RWPE2 (cell line): ENCODE data around the gene ARPC5L.
"Not testable (repeated sequence)": the region's sequence is repeated elsewhere in the genome, so short reads cannot be mapped to it uniquely, and the experiment has no call there.

Experiments used
- ATAC-seq: fragments of 200-7000 bp; cut with Tn5 transposase; 3 replicates; pipeline ENCODE4 v1.9.1; 2021; ENCODE audit warnings: low read depth
- DNase-seq: peaks from one replicate; pipeline ENCODE4 v3.0.0-alpha.2; 2020; ENCODE audit warnings: low spot score
- H3K27ac ChIP-seq: fragments of 450-650 bp; 2 replicates; pipeline ENCODE4 v1.5.1; 2017; ENCODE audit warnings: mild to moderate bottlenecking; ENCODE audit not compliant: poor library complexity, severe bottlenecking
- H3K27me3 ChIP-seq: fragments of 250-450 bp; sonication (Bioruptor Pico); 2 replicates; pipeline ENCODE4 v1.5.1; 2021; ENCODE audit warnings: mild to moderate bottlenecking, moderate library complexity; ENCODE audit not compliant: insufficient read depth, poor library complexity, severe bottlenecking
- H3K36me3 ChIP-seq: fragments of 250-450 bp; sonication (Bioruptor Pico); 2 replicates; pipeline ENCODE4 v1.5.1; 2020; ENCODE audit warnings: low read depth, mild to moderate bottlenecking, moderate library complexity
- H3K4me1 ChIP-seq: fragments of 250-450 bp; sonication (Bioruptor Pico); 2 replicates; pipeline ENCODE4 v1.5.1; 2021; ENCODE audit warnings: mild to moderate bottlenecking, moderate library complexity; ENCODE audit not compliant: insufficient read depth, poor library complexity, severe bottlenecking
- H3K4me3 ChIP-seq: fragments of 250-450 bp; sonication (Bioruptor Pico); 2 replicates; pipeline ENCODE4 v1.5.1; 2021; ENCODE audit warnings: mild to moderate bottlenecking, moderate library complexity; ENCODE audit not compliant: severe bottlenecking
- H3K9me3 ChIP-seq: fragments of 250-450 bp; sonication (Bioruptor Pico); 2 replicates; pipeline ENCODE4 v1.5.1; 2021; ENCODE audit warnings: mild to moderate bottlenecking, moderate library complexity; ENCODE audit not compliant: severe bottlenecking
- CTCF ChIP-seq: fragments of 450-650 bp; IDR thresholded peaks from one replicate; pipeline ENCODE4 v1.5.1; 2017; ENCODE audit warnings: mild to moderate bottlenecking, moderate library complexity; ENCODE audit not compliant: poor library complexity, severe bottlenecking

The ARPC5L gene

DNA sequence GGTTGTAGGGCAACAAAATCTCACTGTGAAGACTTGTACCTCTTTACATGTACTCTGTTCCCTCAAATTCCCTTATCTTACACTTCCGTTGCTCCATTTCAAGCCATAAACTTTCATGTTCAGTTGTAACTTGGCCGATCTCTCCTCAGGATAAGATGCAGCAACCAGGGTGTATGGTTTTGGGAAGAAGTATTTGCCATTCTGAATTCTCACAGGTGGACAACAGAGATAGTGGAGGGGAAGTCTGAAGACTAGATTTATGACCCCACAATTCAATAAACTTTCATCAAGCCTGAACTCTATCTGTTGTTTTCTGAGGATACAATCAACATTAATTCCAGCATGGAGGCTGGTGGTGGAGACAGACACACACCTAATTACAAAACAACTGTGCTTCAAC lies 51.4 kb downstream of the ARPC5L start:
- ATAC-seq (no peak), DNase-seq (no peak)
- TF ChIP-seq CTCF = no peak
- no peak overlapping the region for H3K4me3 ChIP-seq
- H3K36me3 ChIP-seq = peaks cover 34% of the 10 kb centered on the region
- H3K4me1 ChIP-seq = no peaks in the 10 kb centered on the region
- H3K27me3 ChIP-seq = no peaks in the 10 kb centered on the region
- no peaks in the 10 kb centered on the region for H3K9me3 ChIP-seq
- no peak overlapping the region for H3K27ac ChIP-seq

DNA sequence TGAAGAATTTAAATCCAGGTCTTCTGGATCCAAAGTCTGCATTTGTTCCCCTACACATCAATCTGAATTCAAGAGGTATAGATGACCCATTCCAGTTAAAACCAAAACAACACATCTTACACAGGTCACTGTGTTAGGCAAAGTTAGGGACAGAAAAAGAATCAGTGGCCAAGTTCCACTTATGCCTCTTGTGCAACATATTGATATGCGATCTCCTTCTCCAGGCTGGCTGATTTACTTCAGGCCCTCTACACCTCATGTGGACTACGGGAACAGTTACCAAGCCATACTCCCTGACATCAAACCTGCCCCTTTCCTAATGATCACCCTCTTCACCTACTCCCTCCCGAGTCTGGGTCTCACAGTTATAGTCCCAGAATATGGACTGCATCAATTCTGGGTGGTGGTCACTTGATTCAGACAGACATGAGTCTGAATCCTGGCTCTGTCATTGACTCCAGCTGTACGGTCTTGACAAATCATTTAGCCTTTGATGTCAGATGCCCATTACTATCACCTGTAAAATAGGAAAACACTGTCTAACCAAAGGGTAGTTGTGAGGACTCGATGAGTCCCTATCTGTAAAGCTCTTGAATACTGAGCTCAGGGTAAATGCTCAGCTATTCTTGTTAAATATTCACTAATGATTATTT lies 52.9 kb downstream of the ARPC5L start:
- H3K36me3 ChIP-seq = peaks cover 45% of the 10 kb centered on the region

DNA sequence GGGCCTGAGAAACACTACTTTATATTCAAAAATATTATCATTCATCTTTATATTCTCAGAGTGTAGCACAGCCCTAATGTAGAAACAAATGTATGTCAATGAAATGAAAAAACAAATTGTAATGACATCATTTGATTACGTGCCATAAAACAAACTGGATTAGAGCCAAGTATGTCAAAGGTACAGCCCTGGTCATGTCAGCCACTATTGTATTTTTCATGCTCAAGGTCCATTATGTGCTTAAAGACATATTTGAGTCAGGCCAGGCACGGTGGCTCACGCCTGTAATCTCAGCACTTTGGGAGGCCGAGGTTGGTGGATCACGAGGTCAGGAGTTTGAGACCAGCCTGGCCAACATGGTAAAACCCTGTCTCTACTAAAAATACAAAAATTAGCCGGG lies 58.5 kb downstream of the ARPC5L start:
- DNase-seq, ATAC-seq, H3K27me3 ChIP-seq, H3K9me3 ChIP-seq, H3K4me3 ChIP-seq, H3K27ac ChIP-seq, H3K4me1 ChIP-seq: not testable (repeated sequence)
- peaks cover 69% of the 10 kb centered on the region for H3K36me3 ChIP-seq

More for the DNA sequence above, 52.9 kb downstream of the ARPC5L start:
- no peak overlapping the region for H3K27ac ChIP-seq
- ATAC-seq (no peak), DNase-seq (no peak)
- H3K4me3 ChIP-seq = no peak overlapping the region
- H3K9me3 ChIP-seq = no peaks in the 10 kb centered on the region
- no peaks in the 10 kb centered on the region for H3K27me3 ChIP-seq
- H3K4me1 ChIP-seq = no peaks in the 10 kb centered on the region
- TF ChIP-seq CTCF = no peak
